Prostate gland (tissue), 2 donors: Measurements from ENCODE around the gene LNPEP. TPM values are rescaled to one million over a fixed set of nuclear protein-coding genes. Genes with fewer than 3 reads are reported as not detected.
"Not testable (repeated sequence)": the region's sequence is repeated elsewhere in the genome, so short reads cannot be mapped to it uniquely, and the experiment has no call there.

Experiments
- DNase-seq: peaks from one replicate; pipeline ENCODE4 v3.0.0-alpha.2; 2019; ENCODE audit warnings: low spot score
- H3K27ac ChIP-seq, 2 donors: fragments of 200-600 bp; sonication (generic); 2 replicates each; pipeline ENCODE4 v1.5.1; 2017 to 2019
- H3K27me3 ChIP-seq: fragments of 200-600 bp; sonication (generic); replicated peaks from 2 replicates; pipeline ENCODE4 v1.5.1; 2019; ENCODE audit not compliant: insufficient read depth
- H3K36me3 ChIP-seq, 2 donors: fragments of 200-600 bp; sonication (generic); 1 replicate in 1 of 2; 2 replicates in 1 of 2; pipeline versions ENCODE4 v1.5.1 to v1.8.1; 2017 to 2019
- H3K4me1 ChIP-seq: fragments of 200-600 bp; sonication (generic); replicated peaks from 2 replicates; pipeline ENCODE4 v1.5.1; 2019
- H3K4me3 ChIP-seq, 2 donors: fragments of 200-600 bp; sonication (generic); 2 replicates each; pipeline ENCODE4 v1.5.1; 2017 to 2019
- H3K9me3 ChIP-seq: fragments of 200-600 bp; sonication (generic); 2 replicates; pipeline ENCODE4 v1.5.1; 2017
- POLR2A ChIP-seq: fragments of 450-650 bp; IDR thresholded peaks from one replicate; pipeline ENCODE4 v1.6.1; 2016; ENCODE audit warnings: antibody characterized with exemption, mild to moderate bottlenecking
- POLR2AphosphoS5 ChIP-seq: sonication (generic); formaldehyde crosslinking; IDR thresholded peaks from one replicate; pipeline ENCODE4 v1.6.1; 2017; ENCODE audit warnings: antibody characterized with exemption
- WGBS: methylation state at CpG from one replicate; pipeline ENCODE4 v1.1.5; 2018; 5-methylcytosine and 5-hydroxymethylcytosine counted together
- intact Hi-C: fragments of 100-400 bp; cut with DNase I; formaldehyde crosslinking; loops from one replicate; pipeline ENCODE4 v1.14.2; 2022
- total RNA-seq, 2 donors: library from RNA; depleted of rRNA; stranded (reverse); fragments of >200 nt; gene quantifications; one replicate each; pipeline ENCODE4 v1.1.0, GENCODE V29; 2016
- TF ChIP-seq, protein P1 (sequence below), 4 experiments: fragments of 200-600 bp in 2 of 4; fragments of 450-650 bp in 2 of 4; sonication (generic) in 2 of 4; IDR thresholded peaks; 1 replicate in 3 of 4; 2 replicates in 1 of 4; pipeline ENCODE4 v1.5.1; 2016 to 2019; ENCODE audit warnings: antibody characterized with exemption in 4 of 4, mild to moderate bottlenecking in 2 of 4, moderate library complexity in 2 of 4

The LNPEP gene
- total RNA-seq, 2 donors from 2014 or later: 38.5 to 43.9 TPM

DNA sequence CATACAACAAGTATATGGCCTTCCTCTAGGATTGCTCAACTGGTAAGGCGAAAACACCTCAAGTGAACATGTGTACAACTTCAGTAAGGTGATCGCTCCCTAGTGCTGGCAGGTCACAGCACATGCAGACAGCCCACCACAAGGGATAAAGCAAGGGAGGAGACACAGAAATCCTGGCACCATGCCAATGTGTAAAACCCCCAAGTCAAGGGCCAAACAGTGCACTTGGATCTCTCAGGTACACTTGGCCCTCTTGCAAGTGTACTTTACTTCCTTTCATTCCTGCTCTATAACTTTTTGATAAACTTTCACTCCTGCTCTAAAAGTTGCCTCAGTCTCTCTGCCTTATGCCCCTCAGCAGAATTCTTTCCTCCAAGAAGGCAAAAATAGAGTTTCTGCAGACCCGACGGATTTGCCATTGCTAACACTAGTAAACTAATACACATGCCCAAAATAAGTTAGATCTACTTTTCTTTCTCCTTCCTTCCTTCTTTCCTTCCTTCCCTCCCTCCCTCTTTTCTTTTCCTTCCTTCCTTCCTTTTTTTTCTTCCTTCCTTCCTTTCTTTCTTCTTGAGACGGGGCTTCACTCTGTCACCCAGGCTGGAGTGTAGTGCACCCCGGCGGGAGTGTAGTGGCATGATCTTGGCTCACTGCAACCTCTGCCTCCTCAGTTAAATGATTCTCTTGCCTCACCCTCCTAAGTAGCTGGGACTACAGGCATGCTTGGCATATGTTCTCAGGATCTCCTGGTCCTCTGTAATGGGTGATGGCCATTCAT lies 6.8 kb upstream of the LNPEP start:
- intact Hi-C loops: no loop called here
- Histone ChIP-seq H3K4me1 (peaks cover 6% of the 10 kb centered on the region), H3K36me3 (no peaks in the 10 kb centered on the region), H3K9me3 (no peaks in the 10 kb centered on the region), H3K4me3 (no peak overlapping the region), H3K27ac (no peak overlapping the region), H3K27me3 (no peaks in the 10 kb centered on the region)
- TF ChIP-seq POLR2A: no peak
- TF ChIP-seq, protein P1, sequence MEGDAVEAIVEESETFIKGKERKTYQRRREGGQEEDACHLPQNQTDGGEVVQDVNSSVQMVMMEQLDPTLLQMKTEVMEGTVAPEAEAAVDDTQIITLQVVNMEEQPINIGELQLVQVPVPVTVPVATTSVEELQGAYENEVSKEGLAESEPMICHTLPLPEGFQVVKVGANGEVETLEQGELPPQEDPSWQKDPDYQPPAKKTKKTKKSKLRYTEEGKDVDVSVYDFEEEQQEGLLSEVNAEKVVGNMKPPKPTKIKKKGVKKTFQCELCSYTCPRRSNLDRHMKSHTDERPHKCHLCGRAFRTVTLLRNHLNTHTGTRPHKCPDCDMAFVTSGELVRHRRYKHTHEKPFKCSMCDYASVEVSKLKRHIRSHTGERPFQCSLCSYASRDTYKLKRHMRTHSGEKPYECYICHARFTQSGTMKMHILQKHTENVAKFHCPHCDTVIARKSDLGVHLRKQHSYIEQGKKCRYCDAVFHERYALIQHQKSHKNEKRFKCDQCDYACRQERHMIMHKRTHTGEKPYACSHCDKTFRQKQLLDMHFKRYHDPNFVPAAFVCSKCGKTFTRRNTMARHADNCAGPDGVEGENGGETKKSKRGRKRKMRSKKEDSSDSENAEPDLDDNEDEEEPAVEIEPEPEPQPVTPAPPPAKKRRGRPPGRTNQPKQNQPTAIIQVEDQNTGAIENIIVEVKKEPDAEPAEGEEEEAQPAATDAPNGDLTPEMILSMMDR (IDR thresholded peaks at IDR 0.05): no peak
- no peak for TF ChIP-seq POLR2AphosphoS5
- no peak for DNase-seq
- 91% methylated on average over 7 of the region's 7 CpGs for WGBS

DNA sequence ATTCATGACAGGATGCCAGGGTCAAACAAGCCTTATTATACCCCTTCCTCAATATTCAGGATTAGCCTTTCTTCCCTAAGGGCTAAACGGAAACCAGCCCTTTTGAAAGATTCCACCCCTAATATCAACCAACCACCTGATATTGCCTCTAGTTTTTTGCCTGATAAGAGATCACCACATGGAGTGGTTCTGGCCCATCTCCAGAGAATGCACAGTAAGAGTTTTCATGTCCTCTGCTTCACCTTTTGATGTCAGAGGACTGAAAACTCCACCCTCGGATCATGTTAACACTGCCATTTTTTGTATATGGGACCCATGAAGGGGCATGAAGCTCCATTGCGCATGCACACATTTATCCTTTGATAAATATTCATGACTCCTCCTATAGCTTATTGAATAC lies 5.8 kb upstream of the LNPEP start:
- Histone ChIP-seq H3K27ac (no peak overlapping the region), H3K4me1 (peaks cover 6% of the 10 kb centered on the region), H3K36me3 (no peaks in the 10 kb centered on the region), H3K9me3 (no peaks in the 10 kb centered on the region), H3K27me3 (no peaks in the 10 kb centered on the region), H3K4me3 (no peak overlapping the region)
- intact Hi-C loops: loop anchor here (5.0 to 10.0 kb wide), 2 partner anchors 175 to 232 kb away; no protein-coding TSS in a partner anchor
- no peak for DNase-seq
- TF ChIP-seq, protein P1 (IDR thresholded peaks at IDR 0.05): no peak
- TF ChIP-seq POLR2AphosphoS5 (no peak), POLR2A (no peak)
- 82% methylated on average over 3 of the region's 3 CpGs for WGBS

DNA sequence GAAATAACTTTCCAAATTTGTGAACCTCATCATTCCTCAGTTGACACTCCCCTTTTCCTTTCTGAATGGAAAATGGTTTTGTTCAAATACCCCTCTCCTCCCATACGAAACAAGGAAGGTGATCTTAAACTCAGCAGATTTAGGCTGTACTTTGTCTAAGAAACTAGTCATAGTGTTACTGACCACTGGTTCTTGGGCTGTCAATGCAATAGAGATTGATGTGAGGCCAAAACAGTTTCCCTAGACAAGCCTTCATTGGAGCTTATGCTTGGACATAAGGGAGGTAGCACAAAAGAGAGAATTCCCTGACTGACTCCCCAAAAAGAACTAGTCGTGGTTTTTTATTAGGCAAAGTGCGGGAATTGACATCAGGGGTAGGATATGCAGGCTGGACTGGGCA lies 5.3 kb upstream of the LNPEP start:
- H3K27ac ChIP-seq: no peak overlapping the region
- no peak for TF ChIP-seq POLR2A
- no peak for TF ChIP-seq POLR2AphosphoS5
- TF ChIP-seq, protein P1 (IDR thresholded peaks at IDR 0.05): no peak
- intact Hi-C loops: loop anchor here (5.0 to 10.0 kb wide), 2 partner anchors 176 to 232 kb away; no protein-coding TSS in a partner anchor
- no peak for DNase-seq
- no peaks in the 10 kb centered on the region for H3K36me3 ChIP-seq
- no peaks in the 10 kb centered on the region for H3K9me3 ChIP-seq
- no peak overlapping the region for H3K4me3 ChIP-seq
- peaks cover 6% of the 10 kb centered on the region for H3K4me1 ChIP-seq
- 95% methylated on average over 3 of the region's 3 CpGs for WGBS
- no peaks in the 10 kb centered on the region for H3K27me3 ChIP-seq

DNA sequence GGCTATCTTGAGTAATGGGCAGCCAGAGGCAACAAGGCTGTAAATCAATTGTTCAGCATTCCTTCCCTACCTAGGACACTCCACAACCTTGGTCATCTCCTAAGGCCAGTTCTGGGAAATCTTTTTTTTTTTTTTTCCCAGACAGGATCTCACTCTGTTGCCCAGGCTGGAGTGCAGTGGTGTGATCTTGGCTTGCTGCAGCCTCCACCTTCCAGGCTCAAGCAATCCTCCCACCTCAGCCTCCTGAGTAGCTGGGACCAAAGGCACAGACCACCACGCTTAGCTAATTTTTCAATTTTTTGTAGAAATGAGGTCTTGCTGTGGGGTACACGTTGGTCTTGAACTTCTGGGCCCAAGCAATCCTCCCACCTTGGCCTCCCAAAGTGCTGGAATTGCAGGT lies 4.8 kb upstream of the LNPEP start:
- not testable (repeated sequence) for DNase-seq, H3K9me3 ChIP-seq, H3K27ac ChIP-seq, H3K4me1 ChIP-seq, H3K27me3 ChIP-seq, H3K4me3 ChIP-seq, H3K36me3 ChIP-seq
- intact Hi-C loops: loop anchor here (5.0 to 10.0 kb wide), 2 partner anchors 176 to 231 kb away; no protein-coding TSS in a partner anchor
- WGBS: 100% methylated on average over 2 of the region's 2 CpGs

DNA sequence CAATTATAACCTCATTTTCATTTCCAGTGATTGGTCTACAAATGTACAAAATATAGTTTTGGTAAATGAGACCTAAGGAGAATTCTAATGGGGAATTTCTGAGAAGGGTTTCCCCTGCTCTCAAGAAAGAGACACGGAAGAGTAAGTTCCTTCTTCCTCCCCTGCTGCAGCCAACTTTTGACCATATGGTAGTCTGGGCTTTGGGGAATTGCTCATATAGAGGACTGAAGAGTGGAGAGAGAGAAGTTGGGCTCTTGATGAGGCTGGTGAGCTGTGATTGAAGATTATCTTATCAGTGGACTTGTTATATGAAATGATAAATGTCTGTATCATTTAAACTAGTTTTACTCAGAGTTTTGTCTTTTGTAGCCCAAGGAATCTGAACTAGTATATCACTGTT lies 4.3 kb upstream of the LNPEP start:
- Histone ChIP-seq H3K4me3 (no peak overlapping the region), H3K27ac (no peak overlapping the region), H3K36me3 (no peaks in the 10 kb centered on the region), H3K9me3 (no peaks in the 10 kb centered on the region), H3K27me3 (no peaks in the 10 kb centered on the region), H3K4me1 (peaks cover 6% of the 10 kb centered on the region)
- intact Hi-C loops: loop anchor here (5.0 to 10.0 kb wide), 2 partner anchors 177 to 231 kb away; no protein-coding TSS in a partner anchor
- WGBS: 76% methylated on average over 1 of the region's 1 CpG
- no peak for DNase-seq
- no peak for TF ChIP-seq POLR2AphosphoS5
- TF ChIP-seq, protein P1 (IDR thresholded peaks at IDR 0.05): no peak
